ENCODE data around the gene ASMT. TPM values are rescaled to one million over a fixed set of nuclear protein-coding genes. Genes with fewer than 3 reads are reported as not detected.

Gene ASMT
- total RNA-seq, 2 donors from 2014 or later: 0.21 to 0.70 TPM

- DNase-seq: peak; percentile 18 to 21
Measured at GRCh38 chrX:1591863-1592469, 22.9 kb upstream of the ASMT start.

DNA sequence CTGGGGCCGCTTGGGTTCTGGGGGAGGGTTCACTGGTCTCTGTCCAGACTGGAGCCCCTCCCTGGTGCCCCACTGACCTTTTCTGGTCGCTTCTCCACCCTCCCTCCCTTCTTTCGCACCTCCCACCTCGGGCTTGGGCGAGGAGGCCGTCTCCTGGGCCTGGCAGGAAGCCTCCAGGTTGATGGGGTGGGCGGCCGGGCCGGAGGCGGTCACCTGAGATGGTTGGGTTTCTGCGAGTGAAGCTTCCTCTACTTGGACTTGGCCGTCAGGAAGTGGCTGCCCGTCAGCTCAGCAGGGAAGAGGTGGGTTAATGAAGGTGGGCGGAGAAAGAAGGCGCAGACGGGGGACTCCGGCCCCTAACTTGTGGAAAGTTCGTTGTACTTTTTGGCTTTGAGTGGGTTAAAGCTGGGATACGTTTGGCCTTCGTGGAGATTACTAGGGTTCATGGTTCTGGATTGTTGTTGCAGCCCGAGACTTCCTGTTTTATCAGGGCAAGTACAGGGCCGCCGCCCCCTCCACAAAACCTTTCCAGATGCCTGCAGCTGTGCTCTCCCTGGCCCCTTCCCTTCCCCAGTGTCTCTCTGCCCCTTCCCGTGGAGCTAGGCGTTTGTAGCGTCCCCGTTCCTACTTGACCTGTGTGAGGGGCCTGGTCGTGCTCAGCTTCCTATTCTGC is 22.3 kb upstream of the ASMT start:
- H3K4me1 Mint-ChIP-seq (ENCODE audit: low read depth): peaks cover 30% of the 10 kb centered on the region
- peak; percentile 35 to 44 for DNase-seq
- H3K27ac Mint-ChIP-seq: peak overlapping the region; percentile 94
- ATAC-seq (replicated peaks in 1 of 2): peak; percentile 2 to 30
- H3K36me3 Mint-ChIP-seq (ENCODE audit: insufficient read depth in 2 of 2): peaks cover 11 to 18% of the 10 kb centered on the region in 2 donors
- peak overlapping the region; percentile 92 to 97 for H3K4me3 Mint-ChIP-seq
- no peaks in the 10 kb centered on the region for H3K9me3 Mint-ChIP-seq
- H3K27me3 Mint-ChIP-seq (ENCODE audit: low read depth): no peaks in the 10 kb centered on the region

More at GRCh38 chrX:1591863-1592469, 22.9 kb upstream of the ASMT start:
- Mint-ChIP-seq H3K4me1 (ENCODE audit: low read depth) (peaks cover 30% of the 10 kb centered on the region), H3K4me3 (peak overlapping the region; percentile 92 to 97), H3K9me3 (no peaks in the 10 kb centered on the region), H3K27me3 (ENCODE audit: low read depth) (no peaks in the 10 kb centered on the region), H3K27ac (peak overlapping the region; percentile 94), H3K36me3 (ENCODE audit: insufficient read depth in 2 of 2) (peaks cover 10 to 16% of the 10 kb centered on the region in 2 donors)
- peak; percentile 18 to 38 for ATAC-seq (replicated peaks in 1 of 2)

- peaks cover 11 to 20% of the 10 kb centered on the region in 2 donors for H3K36me3 Mint-ChIP-seq (ENCODE audit: insufficient read depth in 2 of 2)
- DNase-seq (no peak), ATAC-seq (replicated peaks in 1 of 2) (no peak)
- H3K27ac Mint-ChIP-seq: peak overlapping the region; percentile 94
- H3K9me3 Mint-ChIP-seq: no peaks in the 10 kb centered on the region
- no peaks in the 10 kb centered on the region for H3K27me3 Mint-ChIP-seq (ENCODE audit: low read depth)
- H3K4me1 Mint-ChIP-seq (ENCODE audit: low read depth): peaks cover 30% of the 10 kb centered on the region
- peak overlapping the region; percentile 92 to 97 for H3K4me3 Mint-ChIP-seq
Measured at GRCh38 chrX:1593286-1594271, 21.3 kb upstream of the ASMT start.

- DNase-seq (no peak), ATAC-seq (replicated peaks in 1 of 2) (no peak)
- no peaks in the 10 kb centered on the region for H3K27me3 Mint-ChIP-seq (ENCODE audit: low read depth)
- no peak overlapping the region for H3K4me3 Mint-ChIP-seq
- H3K27ac Mint-ChIP-seq: no peak overlapping the region
- peaks cover 14 to 29% of the 10 kb centered on the region in 2 donors for H3K36me3 Mint-ChIP-seq (ENCODE audit: insufficient read depth in 2 of 2)
- no peaks in the 10 kb centered on the region for H3K9me3 Mint-ChIP-seq
- H3K4me1 Mint-ChIP-seq (ENCODE audit: low read depth): peaks cover 20% of the 10 kb centered on the region
Measured at GRCh38 chrX:1595711-1596060, 19.2 kb upstream of the ASMT start.

DNA sequence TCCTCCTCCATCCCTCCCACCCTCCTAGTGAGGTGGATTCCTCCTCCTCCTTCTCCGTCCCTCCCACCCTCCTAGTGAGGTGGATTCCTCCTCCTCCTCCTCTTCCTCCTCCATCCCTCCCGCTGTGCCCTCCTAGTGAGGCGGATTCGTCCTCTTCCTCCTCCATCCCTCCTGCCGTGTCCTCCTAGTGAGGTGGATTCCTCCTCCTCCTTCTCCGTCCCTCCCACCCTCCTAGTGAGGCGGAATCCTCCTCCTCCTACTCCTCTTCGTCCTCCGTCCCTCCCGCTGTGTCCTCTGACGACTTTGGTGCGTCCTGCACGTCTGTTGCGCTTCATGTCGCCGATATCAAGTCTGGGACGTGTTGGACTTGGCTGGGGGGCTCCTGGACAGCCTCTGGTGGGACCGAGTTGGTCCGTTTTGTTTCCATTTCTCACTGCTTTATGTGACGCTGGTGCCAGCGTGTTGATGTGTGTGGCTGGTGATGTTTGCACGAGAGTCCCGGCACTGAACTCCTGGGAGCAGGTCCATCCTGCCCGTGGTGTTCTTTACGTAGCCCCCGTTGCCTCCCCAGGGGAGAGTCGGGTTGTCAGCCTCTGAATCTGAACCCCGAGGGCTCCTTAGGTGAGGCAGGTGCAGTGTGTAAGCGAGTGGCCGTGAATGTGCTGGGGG is 18.0 kb upstream of the ASMT start:
- peaks cover 20% of the 10 kb centered on the region for H3K4me1 Mint-ChIP-seq (ENCODE audit: low read depth)
- DNase-seq (no peak), ATAC-seq (replicated peaks in 1 of 2) (no peak)
- no peaks in the 10 kb centered on the region for H3K9me3 Mint-ChIP-seq
- no peaks in the 10 kb centered on the region for H3K27me3 Mint-ChIP-seq (ENCODE audit: low read depth)
- no peak overlapping the region for H3K4me3 Mint-ChIP-seq
- no peak overlapping the region for H3K27ac Mint-ChIP-seq
- peaks cover 17 to 34% of the 10 kb centered on the region in 2 donors for H3K36me3 Mint-ChIP-seq (ENCODE audit: insufficient read depth in 2 of 2)

GRCh38 chrX:1597345-1598020 is 17.4 kb upstream of the ASMT start:
- peak overlapping the region; percentile 65 for H3K27ac Mint-ChIP-seq
- H3K36me3 Mint-ChIP-seq (ENCODE audit: insufficient read depth in 2 of 2): peaks cover 17 to 39% of the 10 kb centered on the region in 2 donors
- ATAC-seq (replicated peaks in 1 of 2) (no peak), DNase-seq (no peak)
- no peaks in the 10 kb centered on the region for H3K27me3 Mint-ChIP-seq (ENCODE audit: low read depth)
- peaks cover 20% of the 10 kb centered on the region for H3K4me1 Mint-ChIP-seq (ENCODE audit: low read depth)
- no peaks in the 10 kb centered on the region for H3K9me3 Mint-ChIP-seq
- no peak overlapping the region for H3K4me3 Mint-ChIP-seq

DNA sequence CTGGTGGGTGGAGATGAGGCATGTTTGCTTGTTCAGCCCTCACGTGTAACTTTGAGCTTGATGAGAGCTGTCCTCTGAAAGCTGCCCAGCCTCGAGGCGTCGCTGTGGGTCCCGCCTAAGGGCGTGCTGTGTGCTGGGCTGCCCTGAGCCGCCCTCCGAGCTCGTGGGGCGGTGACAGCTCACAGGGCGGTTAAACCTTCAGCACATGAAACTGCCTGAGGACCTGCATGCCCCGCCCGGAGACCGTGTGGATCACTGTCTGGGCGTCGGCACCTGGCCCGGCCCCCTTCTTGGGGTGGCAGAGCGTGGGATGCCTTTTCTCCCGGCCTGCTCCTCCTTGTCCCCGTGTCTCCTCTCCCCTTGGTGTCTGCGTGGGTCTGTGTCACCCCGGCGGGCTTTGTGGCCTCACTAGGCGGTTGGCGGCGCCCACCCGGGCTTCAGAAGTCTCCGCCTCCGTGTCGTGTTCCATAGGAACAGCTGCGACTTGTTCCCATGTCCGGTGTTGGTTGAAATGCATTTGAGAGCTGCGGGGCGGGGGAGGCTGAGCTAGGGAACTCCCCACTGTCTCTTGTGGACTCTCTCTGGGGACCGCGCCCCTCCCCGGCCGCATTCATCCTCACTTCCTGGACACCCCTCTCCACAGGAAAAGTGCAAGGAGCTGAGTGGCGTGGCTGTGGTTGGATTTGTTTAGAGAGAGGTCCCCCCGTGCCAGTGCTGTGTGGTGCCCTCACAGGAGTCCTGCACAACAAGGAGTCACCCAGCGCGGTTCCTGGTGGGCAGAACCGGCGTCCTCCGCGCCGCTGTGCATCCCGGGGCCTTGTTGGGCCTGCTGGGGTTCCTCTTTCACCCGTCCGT is 16.6 kb upstream of the ASMT start:
- no peak for DNase-seq
- Mint-ChIP-seq H3K4me1 (ENCODE audit: low read depth) (peaks cover 14% of the 10 kb centered on the region), H3K36me3 (ENCODE audit: insufficient read depth in 2 of 2) (peaks cover 18 to 40% of the 10 kb centered on the region in 2 donors), H3K27me3 (ENCODE audit: low read depth) (no peaks in the 10 kb centered on the region), H3K4me3 (no peak overlapping the region), H3K27ac (no peak overlapping the region), H3K9me3 (no peaks in the 10 kb centered on the region)
- no peak for ATAC-seq (replicated peaks in 1 of 2)

DNA sequence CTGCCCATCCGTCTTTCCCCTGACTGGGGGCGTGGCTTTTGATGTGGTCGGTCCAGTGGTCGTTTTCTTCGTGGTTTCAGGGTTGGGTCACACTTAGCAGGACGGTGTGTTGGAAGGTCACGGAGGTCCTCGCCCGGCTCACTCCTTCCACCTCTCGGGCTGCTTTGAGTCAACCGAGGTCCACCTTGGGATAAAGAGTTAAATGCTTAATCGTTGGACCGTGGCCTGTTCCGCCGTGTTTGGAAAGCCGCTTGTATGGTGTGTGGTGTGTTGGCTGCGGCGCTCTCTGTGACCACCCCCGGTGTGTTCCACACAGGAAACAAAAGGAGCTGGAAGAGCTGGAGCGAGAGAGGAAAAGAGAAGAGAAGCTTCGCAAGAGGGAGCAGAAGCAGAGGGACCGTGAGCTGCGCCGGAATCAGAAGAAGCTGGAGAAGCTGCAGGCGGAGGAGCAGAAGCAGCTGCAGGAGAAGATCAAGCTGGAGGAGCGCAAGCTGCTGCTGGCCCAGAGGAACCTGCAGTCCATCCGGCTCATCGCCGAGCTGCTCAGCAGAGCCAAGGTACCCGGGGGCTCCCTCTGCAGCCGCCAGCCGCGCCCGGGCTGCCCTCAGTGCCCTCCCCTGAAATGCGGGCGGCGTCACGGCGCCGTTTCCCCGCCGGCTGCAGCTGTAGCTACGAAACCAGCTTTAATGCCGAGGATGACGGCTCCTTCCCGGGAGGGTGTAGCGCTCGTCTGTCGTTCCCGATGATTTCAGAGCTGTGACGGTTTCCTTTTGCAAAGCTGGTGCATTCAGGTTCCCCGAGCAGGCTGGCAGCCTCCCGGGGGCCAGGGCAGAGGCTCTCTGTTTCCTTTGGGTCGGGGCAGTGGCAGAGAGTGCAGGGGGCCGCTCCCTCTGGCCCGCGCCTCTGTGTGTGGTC is 15.7 kb upstream of the ASMT start:
- DNase-seq: no peak
- Mint-ChIP-seq H3K4me3 (no peak overlapping the region), H3K36me3 (ENCODE audit: insufficient read depth in 2 of 2) (peaks cover 18 to 33% of the 10 kb centered on the region in 2 donors), H3K27ac (no peak overlapping the region), H3K9me3 (no peaks in the 10 kb centered on the region), H3K27me3 (ENCODE audit: low read depth) (no peaks in the 10 kb centered on the region), H3K4me1 (ENCODE audit: low read depth) (peaks cover 5% of the 10 kb centered on the region)
- ATAC-seq (replicated peaks in 1 of 2): no peak

- H3K4me3 Mint-ChIP-seq: no peak overlapping the region
Measured at GRCh38 chrX:1599791-1600405, 15.0 kb upstream of the ASMT start.

DNA sequence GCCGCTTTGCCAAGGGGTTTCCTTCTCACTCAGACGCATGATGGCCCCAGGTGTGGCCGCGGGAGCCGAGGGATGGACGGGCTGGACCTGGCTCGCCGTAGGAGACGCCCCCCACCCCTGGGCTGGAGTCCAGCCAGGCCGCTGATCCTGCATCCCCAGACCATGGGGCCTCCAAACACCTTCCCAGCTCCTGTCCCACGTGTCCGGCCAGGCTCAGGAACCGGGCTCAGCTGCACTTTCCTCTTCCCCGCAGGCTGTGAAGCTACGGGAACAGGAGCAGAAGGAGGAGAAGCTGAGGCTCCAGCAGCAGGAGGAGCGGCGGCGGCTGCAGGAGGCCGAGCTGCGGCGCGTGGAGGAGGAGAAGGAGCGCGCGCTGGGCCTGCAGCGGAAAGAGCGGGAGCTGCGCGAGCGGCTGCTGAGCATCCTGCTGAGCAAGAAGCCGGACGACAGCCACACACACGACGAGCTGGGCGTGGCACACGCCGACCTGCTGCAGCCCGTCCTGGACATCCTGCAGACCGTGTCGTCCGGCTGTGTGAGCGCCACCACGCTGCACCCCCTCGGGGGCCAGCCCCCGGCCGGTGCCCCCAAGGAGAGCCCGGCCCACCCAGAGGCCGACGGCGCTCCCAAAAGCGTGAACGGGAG is 14.3 kb upstream of the ASMT start:
- Mint-ChIP-seq H3K9me3 (no peaks in the 10 kb centered on the region), H3K36me3 (ENCODE audit: insufficient read depth in 2 of 2) (peaks cover 14 to 27% of the 10 kb centered on the region in 2 donors), H3K4me3 (no peak overlapping the region), H3K27me3 (ENCODE audit: low read depth) (no peaks in the 10 kb centered on the region), H3K27ac (no peak overlapping the region), H3K4me1 (ENCODE audit: low read depth) (no peaks in the 10 kb centered on the region)
- DNase-seq: no peak
- no peak for ATAC-seq (replicated peaks in 1 of 2)

More at GRCh38 chrX:1599791-1600405, 15.0 kb upstream of the ASMT start:
- Mint-ChIP-seq H3K9me3 (no peaks in the 10 kb centered on the region), H3K36me3 (ENCODE audit: insufficient read depth in 2 of 2) (peaks cover 16 to 30% of the 10 kb centered on the region in 2 donors), H3K4me1 (ENCODE audit: low read depth) (peaks cover 2% of the 10 kb centered on the region), H3K27me3 (ENCODE audit: low read depth) (no peaks in the 10 kb centered on the region), H3K27ac (no peak overlapping the region)
- DNase-seq (no peak), ATAC-seq (replicated peaks in 1 of 2) (no peak)

Measured in activated T-cell treated with anti-CD3 and anti-CD28 coated beads, Interleukin-2, amount 50 U/mL, for 72 hours (primary cell).